ENCODE results near the gene CELF6.

CELF6 gene

DNA sequence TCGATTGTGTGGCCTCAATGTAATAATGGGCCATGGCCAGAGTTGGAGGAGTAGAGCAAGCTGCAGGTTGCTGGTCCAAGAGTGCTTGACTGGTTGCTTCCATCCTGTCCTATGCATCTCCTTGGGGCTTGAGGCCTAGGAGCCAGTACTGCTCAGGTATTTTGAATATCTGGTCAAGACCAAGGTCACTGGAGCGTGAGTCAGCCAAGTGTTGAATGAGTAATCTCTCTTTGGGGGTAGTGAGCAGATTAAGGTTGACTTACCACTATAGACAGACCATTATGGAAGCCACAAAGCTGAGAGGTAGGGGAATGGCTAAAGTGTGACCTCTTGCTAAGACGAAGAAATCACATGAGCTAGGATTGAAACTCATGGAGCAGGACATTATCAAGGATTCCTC, 38.2 kb downstream of the CELF6 start:
- TF ChIP-seq, protein P1, sequence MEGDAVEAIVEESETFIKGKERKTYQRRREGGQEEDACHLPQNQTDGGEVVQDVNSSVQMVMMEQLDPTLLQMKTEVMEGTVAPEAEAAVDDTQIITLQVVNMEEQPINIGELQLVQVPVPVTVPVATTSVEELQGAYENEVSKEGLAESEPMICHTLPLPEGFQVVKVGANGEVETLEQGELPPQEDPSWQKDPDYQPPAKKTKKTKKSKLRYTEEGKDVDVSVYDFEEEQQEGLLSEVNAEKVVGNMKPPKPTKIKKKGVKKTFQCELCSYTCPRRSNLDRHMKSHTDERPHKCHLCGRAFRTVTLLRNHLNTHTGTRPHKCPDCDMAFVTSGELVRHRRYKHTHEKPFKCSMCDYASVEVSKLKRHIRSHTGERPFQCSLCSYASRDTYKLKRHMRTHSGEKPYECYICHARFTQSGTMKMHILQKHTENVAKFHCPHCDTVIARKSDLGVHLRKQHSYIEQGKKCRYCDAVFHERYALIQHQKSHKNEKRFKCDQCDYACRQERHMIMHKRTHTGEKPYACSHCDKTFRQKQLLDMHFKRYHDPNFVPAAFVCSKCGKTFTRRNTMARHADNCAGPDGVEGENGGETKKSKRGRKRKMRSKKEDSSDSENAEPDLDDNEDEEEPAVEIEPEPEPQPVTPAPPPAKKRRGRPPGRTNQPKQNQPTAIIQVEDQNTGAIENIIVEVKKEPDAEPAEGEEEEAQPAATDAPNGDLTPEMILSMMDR (IDR thresholded peaks at IDR 0.05), result no peak

DNA sequence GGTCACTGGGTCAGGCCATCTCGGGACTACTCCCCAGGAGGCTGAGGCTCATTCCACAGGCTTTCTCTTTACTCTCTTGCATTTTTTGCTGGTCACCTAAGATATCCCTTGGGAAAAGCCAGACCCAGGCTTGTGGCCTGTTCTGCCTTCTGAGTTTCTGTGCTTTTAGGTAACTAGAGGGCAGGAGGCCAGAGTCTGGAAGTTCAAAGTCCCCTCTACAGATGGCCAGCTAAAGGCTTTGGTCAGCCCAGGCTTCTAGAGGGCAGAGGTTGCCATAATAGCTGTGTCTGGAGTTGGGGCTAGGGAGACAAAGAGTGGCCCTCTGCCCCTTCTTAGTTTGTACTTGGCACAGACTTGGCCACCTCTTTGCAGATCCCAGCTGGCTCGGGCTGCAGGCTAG, 39.2 kb downstream of the CELF6 start:
- TF ChIP-seq, protein P1 (IDR thresholded peaks at IDR 0.05), result no peak

DNA sequence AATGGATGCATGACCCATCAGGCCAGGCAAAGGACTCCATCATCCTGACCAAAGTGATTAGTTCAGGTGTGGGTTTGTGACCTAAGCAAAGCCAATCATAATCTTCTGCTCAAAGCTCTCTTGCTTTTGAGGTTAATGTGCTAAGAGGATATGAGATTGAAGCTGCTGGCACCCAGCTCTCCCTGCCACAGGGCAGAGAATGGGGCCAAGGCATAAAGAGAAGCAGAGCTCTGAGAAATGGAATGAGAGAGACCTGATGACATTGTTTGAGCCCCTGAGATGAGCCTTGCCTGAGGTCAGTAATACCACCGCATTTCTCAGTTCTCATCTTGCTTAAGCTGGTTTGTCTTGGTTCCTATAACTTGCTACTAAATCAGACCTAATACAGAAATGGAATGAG, 41.2 kb downstream of the CELF6 start:
- TF ChIP-seq, protein P1 (IDR thresholded peaks at IDR 0.05), result no peak

DNA sequence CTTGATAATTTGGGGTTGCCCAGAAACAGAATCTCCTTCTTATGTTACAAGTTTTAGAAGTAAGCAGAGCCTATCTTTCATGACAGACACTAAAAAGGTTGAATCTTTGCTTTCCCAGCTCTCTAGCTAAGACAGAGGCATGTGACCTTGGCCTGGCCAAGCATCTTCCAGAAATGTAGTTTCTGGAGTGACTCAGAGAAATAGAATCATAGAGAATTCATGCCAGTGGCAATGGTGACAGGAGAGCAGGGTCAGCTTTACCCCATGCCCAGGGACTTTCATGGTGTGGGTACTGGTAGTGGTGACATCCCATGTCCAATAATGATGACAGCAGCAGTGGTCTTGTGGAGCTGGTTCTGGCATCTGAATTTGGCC, 43.6 kb downstream of the CELF6 start:
- TF ChIP-seq, protein P1 (IDR thresholded peaks at IDR 0.05), result no peak

DNA sequence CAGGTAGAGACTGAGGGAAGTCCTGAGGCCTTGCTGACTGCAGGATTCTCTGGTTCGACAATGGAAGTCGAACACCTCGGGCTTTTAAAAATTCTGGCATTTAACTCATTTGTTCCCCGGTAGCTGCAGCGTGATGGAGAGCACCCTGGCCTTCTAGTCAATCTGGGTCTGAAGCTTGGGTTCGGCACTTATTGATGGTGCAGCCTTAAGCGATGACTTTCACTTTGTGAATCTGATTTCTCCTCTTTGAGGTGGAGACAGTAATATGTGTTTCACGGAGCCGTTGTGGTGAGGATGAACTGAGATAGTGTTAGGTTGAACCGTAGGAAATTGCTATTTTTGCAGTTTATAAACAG, 47.0 kb downstream of the CELF6 start:
- TF ChIP-seq, protein P1 (IDR thresholded peaks at IDR 0.05), result no peak

DNA sequence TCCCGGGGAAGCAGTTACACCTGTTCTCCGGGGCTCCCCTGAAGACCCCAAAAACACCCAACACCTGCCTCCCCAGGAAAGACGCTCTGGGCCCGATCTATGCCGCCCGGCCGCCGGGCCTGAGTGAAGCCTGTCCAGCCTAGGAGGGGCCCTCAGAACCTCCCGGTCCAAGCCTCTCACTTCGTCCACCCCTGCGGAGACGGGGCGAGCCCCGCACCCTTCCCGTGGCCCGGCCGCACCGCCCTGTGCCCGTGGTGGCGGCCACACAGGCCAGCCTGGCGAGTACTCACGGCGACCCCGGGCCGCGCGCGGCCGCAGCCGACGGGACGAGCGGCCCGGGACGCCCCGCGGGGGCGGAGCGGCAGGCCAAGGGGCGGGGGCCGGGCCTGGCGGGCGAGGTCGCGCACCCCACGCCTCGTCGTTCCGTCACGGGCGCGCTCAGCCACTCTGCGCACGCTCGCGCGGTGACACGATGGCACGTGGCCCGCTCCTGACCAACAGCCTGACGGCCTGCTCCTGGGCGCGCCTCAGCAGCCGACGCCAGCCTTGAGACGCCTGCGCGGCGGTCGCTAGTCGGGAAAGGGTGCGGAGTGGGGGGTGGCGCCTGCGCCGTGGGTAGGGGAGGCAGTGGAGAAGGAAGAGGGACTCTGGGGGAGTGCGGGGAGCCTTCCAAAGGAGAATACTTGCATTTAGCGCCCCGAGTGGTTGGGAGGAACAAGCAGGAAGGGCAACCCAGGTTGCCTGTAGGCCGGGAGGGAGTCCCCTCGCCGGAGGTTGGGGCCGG, 47.6 kb downstream of the CELF6 start, which contains the start of gene PARP6:
TSS of gene PARP6 (minus strand) at position 342 of the 784 bp plus-strand sequence. CDS start 5,077 bp downstream, outside the sequence.
- TF ChIP-seq, protein P1 (IDR thresholded peaks at IDR 0.05), result no peak

DNA sequence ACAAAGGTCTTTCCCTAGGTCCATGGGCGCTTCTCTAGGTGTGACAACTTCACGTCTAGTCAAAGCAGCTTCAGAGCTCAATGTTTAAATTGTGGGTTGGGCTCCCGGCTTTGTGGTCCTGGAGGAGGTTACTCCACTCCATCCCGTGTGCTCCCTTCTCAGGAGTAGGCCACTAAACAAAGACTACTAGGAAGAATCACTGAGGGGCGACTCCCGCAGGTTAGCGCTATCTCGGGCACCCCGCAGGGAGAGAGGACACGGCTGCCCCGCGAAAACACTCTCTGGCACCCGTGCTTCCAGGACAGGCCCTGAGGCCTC, 48.1 kb downstream of the CELF6 start:
- TF ChIP-seq, protein P1 (IDR thresholded peaks at IDR 0.05), result no peak

DNA sequence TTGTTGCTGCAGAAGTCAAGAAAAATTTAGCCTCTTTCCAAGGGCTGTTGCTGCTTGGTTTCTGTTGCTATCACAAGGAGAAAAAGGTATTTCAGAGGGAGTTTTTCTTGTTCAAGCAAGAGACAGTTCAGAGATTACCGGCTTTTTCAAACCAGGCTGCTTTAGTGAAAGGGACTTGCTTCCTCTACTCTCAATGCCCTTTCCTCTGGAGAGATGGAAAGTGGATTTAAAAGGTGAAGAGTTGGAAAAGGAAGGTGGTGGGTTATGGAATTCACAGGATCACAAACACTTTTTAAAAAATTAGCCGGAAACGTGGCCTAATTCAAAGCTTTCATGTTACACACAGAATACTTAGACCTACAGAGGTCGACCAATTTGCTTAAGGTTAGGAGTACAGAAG, 48.7 kb downstream of the CELF6 start:
- TF ChIP-seq, protein P1 (IDR thresholded peaks at IDR 0.05), result no peak

Data from LNCAP (cell line).